Nucleus accumbens (tissue), 56 donors: Measurements from ENCODE around the gene ARMC3.

Experiments used
- DNase-seq, 56 donors: peaks; one replicate each; lab custom pipeline; 2025; lab: John Stamatoyannopoulos, UW

ARMC3 gene

DNA sequence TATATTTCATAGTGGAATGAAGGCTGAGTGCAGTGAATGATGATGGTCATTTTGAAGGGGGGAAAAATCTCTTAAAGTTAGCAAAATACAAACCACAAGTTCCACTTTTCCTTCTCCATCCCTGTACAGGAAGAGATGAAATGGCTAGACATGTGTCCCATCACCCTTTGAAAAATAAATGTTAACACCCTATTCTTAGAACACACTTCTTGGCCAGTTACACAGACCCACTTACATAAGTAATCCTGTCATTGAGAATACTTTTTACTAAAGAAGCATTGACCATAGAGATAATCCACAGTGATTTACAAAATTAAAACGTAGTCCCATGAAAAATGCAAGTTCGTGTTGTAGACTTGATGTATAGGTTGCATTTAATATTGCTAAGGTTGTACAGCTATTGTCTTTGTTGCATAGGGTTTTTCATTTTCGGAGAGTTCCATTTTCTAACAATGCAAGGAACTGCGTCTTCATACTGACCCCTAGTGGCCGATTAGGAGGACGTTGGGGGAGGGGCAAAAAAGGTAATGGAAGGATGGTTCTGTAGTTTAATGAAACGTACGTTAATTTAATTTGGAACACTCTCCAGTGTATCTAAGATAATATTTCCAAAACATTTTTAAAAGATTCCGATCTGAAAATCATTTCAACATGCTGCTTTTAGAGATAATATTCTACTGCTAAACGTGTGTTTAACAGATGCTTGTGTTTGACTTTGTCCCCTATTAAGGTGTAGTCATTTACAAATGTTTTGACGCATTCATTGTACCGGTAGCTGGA lies 60.9 kb downstream of the ARMC3 start:
- peak in 42 of 56 donors; percentile 2 to 78 (median 28) for DNase-seq

DNA sequence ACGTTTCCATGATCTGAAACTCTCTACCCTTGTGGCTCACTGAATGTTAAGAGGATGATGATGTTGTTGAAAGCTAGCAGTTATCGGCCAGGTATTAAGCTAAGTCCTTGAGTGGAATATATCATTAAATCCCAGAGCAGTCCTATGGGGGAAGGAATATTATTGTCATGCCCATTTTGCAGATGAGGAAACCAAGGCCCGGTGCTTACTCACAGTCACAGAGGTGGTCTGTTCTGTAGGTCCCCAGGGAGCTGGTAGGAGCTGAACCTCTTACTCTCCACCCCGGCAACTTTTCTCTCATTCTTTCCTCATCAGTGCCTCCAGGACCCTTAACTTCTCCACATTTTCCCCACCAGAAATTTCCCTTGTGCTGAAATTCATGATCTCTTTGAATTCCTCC lies 62.6 kb downstream of the ARMC3 start:
- no peak for DNase-seq

DNA sequence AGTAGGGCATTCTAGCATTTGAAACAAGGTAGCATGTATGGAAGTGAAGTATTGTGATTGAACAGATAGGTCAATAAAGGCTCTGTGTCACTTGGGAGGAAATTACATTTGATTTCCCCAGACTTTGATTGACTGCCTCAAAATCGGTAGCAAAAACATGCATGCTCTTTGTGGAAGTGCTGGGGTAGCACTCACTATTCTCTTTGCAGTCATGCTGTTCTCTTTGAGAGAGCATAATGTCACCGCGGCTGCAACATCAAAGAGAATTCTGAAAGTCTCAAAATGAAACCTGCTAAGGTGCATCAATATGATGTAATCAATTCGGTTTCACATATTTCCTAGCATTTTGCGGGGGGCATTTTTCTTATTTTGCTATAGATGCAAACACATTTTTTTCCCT lies 64.2 kb downstream of the ARMC3 start:
- DNase-seq, result no peak

DNA sequence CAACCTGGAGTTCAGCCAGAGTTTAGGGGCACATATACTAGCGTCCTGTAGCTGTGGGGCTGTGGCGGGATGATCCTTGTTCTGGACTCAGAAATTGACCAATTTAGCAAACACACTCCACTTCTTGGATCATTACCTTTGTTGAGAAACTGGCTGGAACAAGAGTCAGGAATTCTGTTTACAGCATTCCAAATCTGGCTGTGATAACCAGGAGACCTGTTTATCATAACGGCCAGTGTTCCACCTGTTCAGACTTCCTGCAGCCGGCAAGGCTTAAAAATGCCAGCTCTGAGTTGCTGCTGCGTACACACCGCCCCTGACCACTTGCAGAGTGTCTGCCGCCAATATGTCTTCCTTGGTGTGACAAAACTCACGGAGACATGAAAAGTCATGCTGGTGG lies 64.8 kb downstream of the ARMC3 start:
- DNase-seq, result no peak

DNA sequence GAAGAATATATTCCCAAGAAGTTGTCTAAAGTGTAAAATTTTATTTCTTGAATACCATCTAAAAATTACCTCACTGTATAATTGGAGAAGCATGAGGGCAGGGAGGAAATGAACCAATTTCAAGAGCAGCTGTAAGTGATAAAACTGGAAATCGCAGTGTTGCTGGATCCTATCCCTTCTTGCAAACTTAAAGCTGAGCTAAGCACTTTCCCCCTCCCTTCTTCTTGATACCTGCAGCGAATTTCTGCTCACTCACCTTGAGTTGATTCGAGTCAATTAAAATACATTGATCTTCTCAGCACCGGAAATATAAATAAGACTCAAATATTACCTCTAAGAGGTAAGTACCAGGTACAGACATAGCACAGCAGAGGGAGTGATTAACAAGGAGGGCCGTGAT lies 65.5 kb downstream of the ARMC3 start:
- DNase-seq, result no peak

DNA sequence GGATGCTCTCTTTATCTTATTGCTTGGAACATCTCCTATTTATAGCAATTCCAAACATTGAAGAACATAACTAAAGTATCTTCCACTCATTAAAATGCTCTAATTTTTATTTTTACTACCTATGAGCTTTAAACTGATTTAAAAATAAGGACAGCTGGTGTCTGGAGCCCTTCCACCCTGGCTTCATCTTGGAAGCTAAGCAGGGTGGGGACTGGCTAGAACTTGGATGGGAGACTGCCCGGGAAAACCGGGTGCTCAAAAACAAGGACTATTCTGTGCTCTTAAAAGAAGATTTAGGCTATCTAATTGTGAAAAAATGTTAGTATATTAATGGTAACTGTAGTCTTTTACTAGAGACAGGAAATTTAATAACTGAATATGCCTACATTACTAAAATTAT lies 69.2 kb downstream of the ARMC3 start:
- DNase-seq, result peak in 11 of 56 donors; percentile 4 to 24 (median 12)

DNA sequence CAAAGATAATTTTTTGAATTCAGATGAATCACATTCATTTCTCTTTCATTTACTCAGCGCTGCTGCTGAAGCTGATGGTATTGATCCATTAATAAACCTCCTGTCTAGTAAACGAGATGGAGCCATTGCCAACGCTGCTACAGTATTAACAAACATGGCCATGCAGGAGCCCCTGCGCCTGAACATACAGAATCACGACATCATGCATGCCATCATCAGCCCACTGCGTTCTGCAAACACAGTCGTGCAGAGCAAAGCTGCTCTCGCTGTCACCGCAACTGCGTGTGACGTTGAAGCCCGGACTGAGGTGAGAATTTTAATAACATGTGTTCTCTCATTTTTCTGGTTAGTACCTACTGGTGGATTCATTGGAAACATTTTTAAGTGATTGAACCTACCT lies 70.2 kb downstream of the ARMC3 start:
- peak in 1 of 56 donors; percentile 1 for DNase-seq

DNA sequence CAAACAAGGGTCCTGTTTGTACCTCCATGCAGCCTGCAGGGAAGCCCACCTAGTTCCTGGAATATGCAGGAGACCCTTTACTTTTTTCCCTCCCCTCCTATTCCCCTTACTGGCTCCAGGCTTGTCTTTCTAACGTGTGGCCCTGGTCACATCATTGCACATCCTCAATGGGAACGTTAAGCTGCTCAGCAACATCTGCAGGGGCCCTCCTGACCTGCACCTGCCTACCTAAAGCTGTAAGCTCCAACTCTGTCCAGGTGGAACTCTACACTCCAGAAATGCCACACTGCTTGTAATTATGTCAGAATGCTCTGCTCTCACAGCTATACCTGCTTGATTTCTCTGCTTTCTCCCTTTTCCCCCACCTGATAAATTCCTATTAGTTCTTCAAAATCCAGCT lies 72.1 kb downstream of the ARMC3 start:
- DNase-seq, result no peak

DNA sequence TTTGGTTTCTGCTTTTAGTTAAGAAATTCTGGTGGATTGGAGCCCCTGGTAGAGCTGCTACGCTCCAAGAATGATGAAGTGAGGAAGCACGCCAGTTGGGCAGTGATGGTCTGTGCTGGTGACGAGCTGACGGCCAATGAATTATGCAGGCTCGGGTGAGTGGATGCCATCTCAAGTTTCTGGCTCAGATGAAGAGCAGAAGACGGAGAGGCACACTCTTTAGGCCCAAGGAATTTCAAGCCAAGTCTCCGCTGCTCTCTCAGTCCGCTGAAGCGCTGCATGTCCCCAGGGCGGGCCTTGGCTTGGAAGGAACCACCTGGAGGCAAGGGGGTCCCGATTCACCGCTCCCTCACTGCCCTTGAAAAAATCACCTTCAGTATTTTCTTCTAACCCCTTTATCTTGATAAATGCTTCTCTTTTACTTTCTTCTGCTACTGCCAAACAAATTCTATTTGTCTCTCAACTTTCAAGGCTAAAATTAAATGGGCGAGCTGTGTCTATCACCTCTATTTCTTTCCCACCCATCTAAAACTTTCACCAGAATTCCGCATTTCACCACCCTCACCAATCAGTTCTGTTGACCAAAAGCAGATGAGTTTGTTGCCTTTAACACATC lies 74.2 kb downstream of the ARMC3 start:
- DNase-seq, result peak in 4 of 56 donors; percentile 8 to 31 (median 20)

DNA sequence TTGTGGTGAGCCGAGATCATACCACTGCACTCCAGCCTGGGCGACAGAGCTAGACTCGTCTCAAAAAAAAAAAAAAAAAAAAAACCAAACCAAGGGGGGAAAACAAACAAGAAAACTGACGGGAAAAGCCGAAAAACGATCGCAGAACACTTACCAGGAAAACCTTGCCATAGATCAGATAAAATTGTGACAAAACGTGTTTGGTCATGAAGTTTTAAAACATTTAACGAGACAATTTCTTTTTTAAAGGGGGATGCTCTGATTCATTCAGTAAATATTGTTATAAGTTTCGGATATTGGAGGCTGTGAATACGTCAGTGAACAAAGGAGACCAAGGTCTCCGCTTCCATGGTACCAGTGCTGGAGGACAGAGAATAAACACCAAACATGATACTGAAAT lies 77.3 kb downstream of the ARMC3 start:
- DNase-seq, result no peak

DNA sequence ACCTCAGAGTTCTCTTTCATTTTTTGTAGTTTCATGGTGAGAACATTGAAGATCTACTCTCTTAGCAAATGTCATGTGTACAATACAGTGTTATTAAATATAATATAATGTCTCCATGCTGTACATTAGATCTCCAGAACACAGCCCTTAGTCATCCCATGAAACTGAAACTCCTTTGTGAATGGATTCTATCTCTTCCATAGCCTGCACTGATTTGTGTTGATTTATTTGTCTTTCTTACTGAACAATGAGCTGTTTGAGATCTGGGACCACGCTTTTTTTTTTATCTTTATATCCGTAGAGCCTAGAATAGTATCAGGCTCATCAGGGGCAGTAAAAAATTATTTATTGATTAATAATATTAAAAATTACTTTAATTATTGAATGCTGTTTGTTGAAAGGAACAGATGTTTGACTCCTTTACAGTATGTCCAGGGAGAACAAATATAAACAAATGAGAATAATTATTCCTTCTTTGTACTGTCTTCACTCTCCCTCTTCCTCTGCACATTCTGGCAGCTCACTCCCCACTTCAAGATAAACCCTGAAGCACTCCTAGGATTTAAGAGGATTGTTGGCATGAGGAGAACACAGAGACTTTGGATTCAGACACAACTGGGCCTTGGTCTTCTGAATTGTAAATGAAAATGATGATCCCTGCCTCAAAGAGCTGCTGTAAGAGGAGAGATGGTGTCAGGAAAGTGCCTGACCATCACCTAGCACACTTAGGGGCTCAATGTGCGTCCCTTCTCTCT lies 85.9 kb downstream of the ARMC3 start:
- no peak for DNase-seq

DNA sequence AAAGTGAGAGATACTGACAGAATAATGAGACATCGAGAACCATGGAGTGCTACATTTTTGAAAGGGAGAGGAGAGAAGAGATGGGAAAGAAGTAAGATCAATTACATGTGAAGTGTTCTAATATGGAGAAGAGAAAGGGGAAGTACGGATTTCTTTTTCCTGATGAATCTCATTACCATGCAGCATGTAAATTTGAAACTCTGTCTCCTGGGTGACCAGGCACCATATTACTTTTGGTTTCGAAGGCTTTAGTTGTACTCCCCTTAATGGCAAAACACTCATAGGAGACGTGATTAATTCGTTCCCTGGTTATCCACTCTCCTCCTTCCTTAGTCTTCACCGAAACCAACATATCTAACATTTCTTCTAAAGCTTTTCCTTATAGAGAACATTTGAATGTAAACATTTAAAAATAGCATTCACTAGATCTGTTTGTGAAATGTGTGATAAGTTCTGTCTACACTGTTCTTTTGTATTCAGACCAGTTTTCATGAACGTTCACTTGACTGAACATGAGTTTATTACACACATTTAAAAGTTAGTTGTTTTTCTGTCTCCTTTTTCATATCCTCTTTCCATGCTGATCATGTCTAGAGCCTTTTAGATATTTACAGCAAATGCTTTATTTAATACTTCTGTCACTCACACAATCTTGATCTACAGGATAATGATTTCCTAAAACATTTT lies 87.3 kb downstream of the ARMC3 start:
- no peak for DNase-seq

DNA sequence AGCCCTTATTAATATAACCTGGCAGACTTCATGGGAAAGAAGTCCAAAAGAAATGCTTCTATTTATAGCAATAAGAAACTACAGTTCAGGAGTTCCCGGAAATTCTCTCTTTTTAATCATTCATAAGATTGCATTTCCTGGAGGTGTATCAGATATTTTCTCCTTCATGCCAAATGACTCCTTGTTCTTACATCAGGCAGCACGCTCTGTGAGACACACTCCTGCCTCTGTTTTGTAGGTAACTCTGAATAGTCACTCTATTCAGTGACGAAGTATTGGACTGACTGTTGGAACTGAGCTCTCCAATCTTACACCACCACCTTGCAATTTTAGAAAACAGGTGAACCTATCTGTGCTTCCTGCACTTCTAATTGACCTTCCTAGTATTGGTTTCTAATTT lies 88.8 kb downstream of the ARMC3 start:
- DNase-seq, result no peak

DNA sequence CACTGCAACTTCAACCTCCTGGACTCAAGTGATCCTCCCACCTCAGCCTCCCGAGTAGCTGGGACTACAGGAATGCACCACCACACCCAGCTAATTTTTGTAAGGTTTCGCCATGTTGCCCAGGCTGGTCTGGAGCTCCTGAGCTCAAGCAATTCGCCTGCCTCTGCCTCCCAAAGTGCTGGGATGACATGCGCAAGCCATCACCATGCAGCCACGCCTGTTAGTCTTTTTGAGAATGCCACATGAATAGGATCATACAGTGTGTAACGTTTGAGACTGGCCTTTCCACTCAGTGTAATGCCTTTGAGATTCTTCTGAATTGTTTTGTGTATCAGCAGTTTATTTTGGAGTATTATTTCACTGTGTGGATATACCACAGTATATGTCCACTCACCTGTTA lies 91.8 kb downstream of the ARMC3 start:
- no peak for DNase-seq

DNA sequence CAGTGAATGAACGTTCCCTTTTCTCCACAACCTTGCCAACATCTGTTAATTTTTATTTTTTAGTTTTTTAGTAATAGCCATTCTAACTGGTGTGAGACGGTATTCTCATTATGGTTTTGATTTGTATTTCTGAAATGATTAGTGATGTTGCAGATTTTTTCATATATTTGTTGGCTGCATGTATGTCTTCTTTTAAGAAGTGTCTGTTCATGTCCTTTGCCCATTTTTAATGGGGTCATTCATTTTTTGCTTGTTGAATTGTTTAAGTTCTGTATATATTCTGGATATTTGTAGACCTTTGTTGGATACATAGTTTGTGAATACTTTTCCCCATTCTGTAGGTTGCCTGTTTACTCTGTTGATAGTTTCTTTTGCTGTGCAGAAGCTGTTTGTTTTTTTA lies 93.6 kb downstream of the ARMC3 start:
- DNase-seq, result no peak

DNA sequence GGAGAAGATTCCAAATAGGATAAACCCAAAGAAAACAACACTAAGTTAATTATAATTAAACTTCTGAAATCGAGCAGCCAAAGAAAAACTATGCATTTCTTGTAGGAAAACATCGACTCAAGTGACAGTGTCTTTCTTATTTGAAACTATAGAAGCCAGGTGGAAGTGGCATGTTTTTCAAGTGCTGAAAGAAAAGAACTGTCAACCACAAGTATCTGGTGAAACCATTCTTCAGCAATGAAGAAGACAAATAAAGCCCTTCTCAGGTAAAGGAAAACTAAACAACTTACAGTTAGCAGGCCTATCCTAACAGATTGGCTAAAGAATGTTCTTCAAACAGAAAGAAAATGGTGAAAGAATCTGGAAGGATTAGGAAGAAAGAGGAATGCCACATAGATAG lies 96.1 kb downstream of the ARMC3 start:
- DNase-seq, result no peak

DNA sequence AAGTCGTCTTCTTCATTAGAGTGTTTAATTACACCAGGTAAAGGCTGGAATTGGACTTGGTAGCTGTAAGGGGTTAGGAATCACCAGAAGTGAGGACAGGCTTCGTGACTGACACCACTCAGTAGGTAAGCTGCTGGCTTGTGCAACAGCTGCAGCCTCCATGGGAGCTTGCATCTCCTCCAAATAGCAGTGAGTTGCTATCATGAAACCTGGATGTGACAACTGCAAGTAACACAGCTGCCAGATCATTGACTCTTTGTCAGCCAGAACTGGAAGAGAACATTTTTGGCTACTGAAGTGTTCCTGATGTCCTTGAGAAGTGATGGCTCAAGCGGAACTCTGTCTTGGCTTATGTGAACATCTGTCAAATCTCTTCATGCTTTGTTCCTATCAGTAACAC lies 103.5 kb downstream of the ARMC3 start:
- no peak for DNase-seq

DNA sequence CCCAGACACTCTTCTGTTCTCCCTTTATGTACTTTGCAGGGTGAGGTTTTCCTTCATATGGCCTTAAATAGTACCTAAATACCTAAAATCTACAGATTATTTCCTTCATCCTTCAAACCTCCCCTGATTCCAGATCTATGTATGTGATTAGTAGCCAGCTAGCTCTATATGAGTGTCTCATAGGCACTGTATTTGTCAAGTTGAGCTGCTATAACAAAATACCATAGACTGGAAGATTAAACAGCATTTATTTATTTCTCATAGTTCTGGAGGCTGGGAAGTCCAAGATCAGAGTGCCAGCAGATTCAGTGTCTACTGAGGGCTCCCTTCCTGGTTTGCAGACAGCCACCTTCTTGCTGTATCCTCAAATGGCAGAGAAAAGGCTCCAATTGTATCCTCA lies 106.9 kb downstream of the ARMC3 start:
- no peak for DNase-seq

DNA sequence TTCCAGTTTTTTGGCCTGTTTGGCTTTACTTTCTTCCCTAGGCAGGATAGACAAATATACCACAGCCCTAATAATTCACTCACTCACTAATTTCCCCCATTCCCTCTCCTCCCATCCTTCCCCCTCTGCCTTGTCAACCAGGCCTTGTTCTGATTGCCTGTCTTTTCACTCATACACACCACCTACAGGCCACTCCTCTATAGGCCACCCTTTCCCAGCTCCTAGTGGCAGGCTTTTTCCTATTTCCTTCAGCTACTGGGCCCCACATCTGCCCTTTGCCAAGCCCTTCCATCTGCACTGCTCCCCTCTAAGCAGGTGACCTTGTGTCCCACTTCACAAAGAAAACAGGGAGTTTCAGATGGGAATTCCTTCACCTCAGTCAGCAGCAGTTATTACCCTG lies 107.7 kb downstream of the ARMC3 start:
- DNase-seq, result peak in 2 of 56 donors; percentile 23 to 24

DNA sequence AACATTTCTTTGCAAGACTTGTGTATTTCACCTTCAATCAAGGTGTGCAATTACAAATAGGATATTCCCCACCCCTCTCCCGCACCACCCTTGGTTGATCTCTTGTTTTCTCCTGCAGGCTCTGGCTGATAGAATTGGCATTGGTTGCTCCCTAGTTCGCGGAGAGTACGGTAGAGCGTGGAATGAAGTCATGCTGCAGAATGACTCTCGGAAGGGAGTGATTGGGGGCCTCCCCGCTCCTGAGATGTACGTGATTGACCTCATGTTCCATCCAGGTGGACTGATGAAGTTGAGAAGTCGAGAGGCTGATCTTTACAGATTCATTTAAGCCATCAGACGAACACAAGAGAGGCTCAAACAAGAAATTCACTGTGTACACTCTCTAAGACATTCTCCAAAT lies 109.3 kb downstream of the ARMC3 start:
- peak in 15 of 56 donors; percentile 2 to 39 (median 15) for DNase-seq

DNA sequence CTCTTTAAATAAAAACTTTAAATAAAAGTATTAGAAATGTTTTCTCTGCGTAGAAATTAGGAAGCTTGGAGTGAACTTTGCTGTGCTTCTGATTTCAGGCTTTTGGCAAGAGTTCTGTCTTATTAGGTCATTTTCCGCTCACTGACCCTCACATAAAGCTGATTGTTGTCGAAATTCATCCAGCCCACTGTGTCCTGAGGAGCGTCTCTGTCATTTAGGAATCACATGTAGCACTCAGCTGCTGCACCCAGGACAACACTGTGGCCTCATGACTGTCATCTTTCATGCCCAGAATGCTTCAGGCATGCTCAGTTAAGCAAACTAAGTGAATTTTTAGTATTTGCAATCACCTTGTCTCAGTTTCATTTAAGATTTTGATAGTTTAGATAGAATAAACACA lies 109.7 kb downstream of the ARMC3 start:
- DNase-seq, result peak in 51 of 56 donors; percentile 5 to 79 (median 56)
